GM18951 (cell line): ENCODE results near the gene ZNHIT6.
"Not testable (repeated sequence)": the region's sequence is repeated elsewhere in the genome, so short reads cannot be mapped to it uniquely, and the experiment has no call there.

ENCODE experiments used
- POLR2A ChIP-seq: IDR thresholded peaks from 4 replicates; pipeline ENCODE4 v1.6.1; 2011; ENCODE audit warnings: mild to moderate bottlenecking; ENCODE audit not compliant: insufficient read length, insufficient read depth; ENCODE audit errors: extremely low read depth
- in situ Hi-C: fragments of 300-500 bp; cut with MboI; formaldehyde crosslinking; loops from one replicate; pipeline ENCODE4 v1.12.0; 2022; ENCODE audit warnings: low sequenced_read_pairs, mixed read lengths, inconsistent platforms; ENCODE audit not compliant: unreplicated experiment

ZNHIT6 gene

DNA sequence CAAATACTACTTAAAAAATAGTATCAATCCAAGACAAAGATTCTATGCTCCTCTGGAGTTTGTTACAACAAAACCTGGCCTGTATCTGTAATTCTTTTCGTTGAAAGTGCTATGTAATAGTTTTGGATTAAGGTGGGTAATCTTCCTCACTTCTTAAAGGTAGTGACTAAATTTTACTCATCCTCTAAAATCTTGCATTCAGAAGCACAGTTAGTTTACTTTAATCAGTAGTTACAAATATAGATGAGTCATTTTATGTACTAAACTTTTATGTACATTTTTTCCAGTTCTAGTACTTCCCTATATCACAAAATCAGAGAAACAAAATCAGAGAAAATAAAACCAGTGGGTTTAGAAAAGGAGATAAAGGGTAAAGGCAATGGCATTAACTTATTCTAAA is 51.3 kb downstream of the ZNHIT6 start:
- TF ChIP-seq POLR2A, result no peak
- in situ Hi-C loops, result no loop called here

- in situ Hi-C loops, result no loop called here
Measured at GRCh38 chr1:85656256-85656655, 52.0 kb downstream of the ZNHIT6 start.

GRCh38 chr1:85655315-85655714 is 52.9 kb downstream of the ZNHIT6 start:
- TF ChIP-seq POLR2A, result no peak
- in situ Hi-C loops, result no loop called here

More at GRCh38 chr1:85656256-85656655, 52.0 kb downstream of the ZNHIT6 start:
- no peak for TF ChIP-seq POLR2A

DNA sequence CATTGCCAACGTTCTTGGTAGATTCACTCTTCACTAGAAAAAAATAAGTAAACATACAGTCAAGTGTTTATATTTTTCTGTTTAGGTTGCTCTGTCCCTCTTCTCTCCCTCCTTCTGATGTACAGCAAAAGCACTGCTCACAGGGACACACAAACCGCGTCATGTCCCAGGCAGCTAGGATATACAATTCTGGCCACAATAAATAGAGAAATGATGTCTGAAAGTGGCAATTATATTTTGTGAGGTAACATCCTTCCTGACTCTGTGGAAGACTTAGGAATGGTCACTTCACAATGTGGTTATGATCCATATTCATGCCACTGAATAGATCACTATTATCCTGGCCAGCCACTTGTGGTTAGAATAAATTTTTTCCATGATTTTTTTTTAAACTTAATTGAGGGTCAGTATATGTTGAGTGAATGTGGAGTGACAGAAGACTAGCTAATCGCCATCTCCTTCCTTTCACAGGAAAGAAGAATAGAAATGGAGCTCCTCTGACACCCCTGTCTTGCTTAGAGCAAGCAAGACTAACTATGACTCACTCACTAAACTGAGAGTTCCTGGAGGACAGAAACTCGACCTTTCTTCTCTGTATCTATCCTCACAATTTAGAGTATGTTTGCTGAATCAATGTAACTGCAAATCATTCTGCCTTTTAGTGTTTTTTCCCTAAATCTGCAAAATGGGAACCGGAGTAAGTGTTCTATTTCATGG is 54.0 kb downstream of the ZNHIT6 start:
- no peak for TF ChIP-seq POLR2A
- in situ Hi-C loops, result no loop called here

GRCh38 chr1:85652327-85652726 is 55.9 kb downstream of the ZNHIT6 start:
- no peak for TF ChIP-seq POLR2A
- in situ Hi-C loops, result no loop called here

DNA sequence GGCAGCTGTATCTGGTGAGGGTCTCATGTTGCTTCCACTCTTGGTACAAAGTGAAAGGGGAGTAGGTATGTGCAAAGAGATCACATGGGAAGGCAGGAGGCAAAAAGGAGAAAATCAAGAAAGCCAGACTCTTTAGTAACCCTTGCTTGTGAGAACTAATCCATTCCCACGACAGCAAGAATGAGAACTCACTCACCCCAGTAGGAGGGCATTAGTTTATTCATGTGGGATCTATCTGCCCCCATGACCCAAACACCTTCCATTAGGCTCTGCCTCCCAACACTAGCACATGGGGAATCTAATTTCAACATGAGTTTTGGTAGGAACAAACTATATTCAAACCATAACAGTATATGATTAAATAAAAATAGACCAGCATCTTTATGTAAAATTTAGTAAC is 57.6 kb downstream of the ZNHIT6 start:
- in situ Hi-C loops, result no loop called here
- TF ChIP-seq POLR2A, result no peak

GRCh38 chr1:85649591-85649990 is 58.6 kb downstream of the ZNHIT6 start:
- in situ Hi-C loops, result no loop called here
- no peak for TF ChIP-seq POLR2A

GRCh38 chr1:85641598-85642556 is 66.4 kb downstream of the ZNHIT6 start:
- in situ Hi-C loops, result not testable (repeated sequence)

- in situ Hi-C loops, result not testable (repeated sequence)
Measured at GRCh38 chr1:85639920-85640319, 68.3 kb downstream of the ZNHIT6 start.

DNA sequence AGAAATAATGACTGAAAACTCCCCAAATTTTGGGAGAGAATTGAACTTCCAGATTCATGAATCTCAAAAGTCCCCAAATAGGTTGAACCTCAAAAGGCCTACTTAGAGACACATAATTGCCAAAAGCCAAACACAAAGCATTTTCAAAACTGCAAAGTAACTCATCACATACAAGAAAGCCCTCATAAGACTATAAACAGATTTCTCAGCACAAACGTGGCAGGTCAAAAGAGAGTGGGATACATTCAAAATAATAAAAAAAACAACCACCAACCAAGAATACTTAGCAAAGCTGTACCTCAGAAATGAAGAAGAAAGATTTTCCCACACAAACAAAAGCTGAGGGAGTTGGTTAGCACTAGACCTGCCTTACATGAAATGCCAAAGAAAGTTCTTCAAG is 69.8 kb downstream of the ZNHIT6 start:
- in situ Hi-C loops, result no loop called here
- no peak for TF ChIP-seq POLR2A

- in situ Hi-C loops, result no loop called here
- no peak for TF ChIP-seq POLR2A
Measured at GRCh38 chr1:85630493-85630892, 77.7 kb downstream of the ZNHIT6 start.

DNA sequence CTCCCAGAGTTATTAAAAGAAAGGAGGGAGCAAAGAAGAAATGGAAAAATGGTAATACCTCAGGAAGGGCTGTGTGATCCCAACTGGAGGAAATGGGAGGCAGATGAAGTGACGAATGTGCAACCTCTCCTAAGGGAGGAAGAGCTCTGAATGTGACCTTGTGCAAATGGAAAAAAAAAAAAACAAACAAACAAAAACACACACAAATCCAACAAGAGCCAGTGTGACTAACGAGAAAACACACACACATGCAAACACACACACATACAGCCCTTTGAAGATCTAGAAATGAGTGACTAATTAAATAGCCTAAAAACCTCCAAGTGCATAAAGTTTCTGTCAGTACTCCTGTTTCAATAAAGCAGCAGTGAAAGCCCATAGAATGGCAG is 78.7 kb downstream of the ZNHIT6 start:
- in situ Hi-C loops, result no loop called here
- TF ChIP-seq POLR2A, result no peak

DNA sequence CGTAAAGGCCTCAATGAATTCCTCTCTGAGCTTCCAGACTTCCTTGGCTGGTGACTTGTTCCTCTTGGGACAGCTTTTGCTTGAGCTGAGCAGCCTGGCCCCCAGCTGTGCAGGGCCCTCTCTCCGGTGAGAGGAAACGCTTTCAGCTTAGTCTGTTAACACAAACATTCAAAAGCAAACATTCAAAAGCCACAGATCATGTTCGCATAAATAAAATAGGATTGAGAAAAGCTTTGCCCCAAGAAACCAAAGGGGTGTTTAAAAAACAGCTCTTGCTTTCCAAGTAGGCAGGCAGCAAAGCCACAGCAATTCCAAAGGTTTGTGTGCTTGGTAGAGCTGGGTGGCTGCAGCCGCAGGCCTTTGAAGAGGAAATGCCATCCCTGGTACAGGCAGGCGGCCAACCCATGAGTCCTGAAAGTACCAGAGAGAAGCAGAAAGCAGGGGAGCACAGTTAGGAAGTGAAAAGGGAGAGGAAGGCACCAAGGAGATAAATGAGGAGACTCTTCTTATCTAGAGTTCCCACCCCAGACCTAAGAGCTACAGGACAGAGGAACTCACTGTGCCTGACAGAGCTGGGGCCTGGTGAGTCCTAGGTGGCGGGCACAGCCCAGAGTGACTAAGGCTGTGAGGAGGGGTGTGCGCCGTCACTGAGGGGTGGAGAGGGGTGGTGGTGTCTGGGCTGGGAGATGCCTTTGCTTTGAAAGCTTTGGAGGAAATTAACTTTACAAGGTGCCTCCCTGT is 79.3 kb downstream of the ZNHIT6 start:
- in situ Hi-C loops, result no loop called here
- no peak for TF ChIP-seq POLR2A

- no peak for TF ChIP-seq POLR2A
- in situ Hi-C loops, result no loop called here
Measured at GRCh38 chr1:85626818-85627217, 81.4 kb downstream of the ZNHIT6 start.

DNA sequence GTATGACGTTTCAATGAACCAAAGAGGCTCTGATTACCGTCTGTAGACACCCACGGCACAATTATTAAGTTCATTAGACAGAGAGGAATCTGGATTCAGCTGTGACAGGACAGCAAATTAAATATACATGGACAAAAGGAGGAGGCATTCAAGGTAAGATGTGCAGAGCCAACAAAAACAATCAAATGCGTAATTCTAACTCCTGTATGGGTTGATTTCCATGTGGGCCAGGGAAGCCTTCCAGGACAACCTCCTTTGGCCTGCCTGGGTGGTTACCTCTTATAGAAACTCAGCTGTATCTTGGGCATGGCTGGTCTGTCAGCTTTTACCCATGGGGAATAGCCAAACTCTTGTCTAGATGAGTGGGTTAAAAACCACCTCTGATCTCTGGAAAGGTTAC is 83.9 kb downstream of the ZNHIT6 start:
- TF ChIP-seq POLR2A, result no peak
- in situ Hi-C loops, result no loop called here
